NK-92 (cell line): ENCODE results near the gene CETP.
"Not testable (repeated sequence)": the region's sequence is repeated elsewhere in the genome, so short reads cannot be mapped to it uniquely, and the experiment has no call there.

ENCODE experiments used
- DNase-seq: peaks from one replicate; lab custom pipeline; 2025; ENCODE audit not compliant: unreplicated experiment; lab: John Stamatoyannopoulos, UW

Gene CETP

DNA sequence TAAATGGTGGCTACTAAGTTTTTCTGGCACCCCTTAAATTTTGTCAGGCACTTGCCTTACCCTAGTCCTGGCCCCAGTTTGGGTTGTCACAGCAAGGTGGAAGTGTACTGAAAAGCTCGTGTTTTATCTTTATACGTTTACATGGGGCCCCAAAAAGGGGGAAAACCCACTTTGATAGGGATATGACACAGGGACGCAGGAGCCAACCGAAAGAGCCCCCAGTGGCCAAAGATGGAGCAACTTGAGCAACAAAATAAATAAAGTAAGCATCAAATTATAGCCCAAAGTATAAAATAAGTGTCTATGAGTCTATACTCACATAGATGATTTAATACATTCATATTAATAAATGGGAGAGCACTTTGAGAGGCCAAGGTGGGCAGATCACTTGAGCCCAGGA lies 5.0 kb upstream of the CETP start:
- DNase-seq = no peak

DNA sequence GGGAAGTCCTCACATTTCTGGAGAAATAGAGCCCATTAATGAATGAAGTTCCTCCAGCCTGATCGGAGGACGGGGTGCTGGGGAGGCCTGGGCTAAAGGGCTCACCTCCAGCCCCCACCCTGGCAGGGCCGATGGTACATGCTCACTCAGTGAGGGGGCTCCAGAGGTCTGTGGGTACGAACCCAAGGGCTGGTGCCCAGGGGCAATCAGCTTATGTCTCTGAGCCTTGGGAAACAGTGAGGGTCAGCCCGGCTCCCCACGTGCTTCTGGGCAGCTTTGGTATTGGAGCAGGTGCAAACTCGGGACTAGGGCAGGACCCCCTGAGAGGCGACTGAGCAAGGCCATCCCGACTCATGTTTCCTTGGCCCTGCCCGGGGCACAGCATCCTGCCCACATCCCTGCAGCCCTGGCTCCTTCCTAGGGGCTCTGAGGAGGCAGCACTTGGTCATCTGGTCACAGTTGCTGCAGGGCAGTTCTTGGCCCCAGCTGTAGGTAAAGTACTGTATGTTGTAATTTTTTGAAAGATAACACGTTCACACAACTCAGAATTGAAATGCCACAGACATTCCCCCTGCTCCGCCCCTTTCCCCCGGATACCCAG lies 969 bp upstream of the CETP start:
- DNase-seq = no peak

- no peak for DNase-seq
Measured at GRCh38 chr16:56961386-56961785, 364 bp upstream of the CETP start.

DNA sequence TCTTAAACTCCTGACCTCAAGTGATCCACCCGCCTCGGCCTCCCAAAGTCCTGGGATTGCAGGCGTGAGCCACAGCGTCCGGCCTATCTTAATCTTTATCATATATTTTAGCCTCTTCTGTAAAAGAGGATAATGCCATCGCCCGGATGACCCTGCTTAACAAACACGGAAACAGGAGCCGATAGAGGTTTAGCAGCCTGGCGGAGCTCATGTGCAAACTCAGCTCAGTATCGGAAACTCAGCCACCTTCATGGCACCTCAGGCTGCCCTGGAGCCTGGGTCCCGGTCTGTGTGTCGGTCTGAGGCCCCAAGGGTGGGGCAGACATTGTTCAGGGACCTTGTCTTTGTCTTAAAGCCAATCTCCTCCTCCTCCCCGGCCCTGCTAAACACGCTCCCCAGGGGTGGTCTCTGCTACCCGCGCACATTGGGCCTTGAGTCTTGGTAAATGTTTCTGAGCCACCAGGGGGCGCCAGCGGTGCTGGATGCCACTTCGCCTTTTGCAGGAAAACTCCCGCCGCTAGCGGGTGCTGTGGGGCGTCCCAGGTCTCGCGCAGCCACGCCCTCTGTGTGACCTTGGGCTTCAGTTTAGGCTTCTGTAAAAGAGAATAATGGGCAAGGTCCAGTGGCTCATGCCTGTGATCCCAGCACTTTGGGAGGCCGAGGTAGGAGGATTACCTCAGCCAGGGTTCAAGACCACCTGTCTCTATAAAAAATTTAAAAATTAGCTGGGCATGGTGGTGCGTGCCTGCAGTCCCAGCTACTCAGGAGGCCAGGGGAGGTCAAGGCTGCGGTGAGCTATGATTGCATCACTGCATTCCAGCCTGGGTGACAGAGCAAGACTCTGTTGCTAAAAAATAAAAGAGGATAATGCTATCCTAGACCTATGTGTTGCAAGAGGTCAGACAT lies 2.7 kb downstream of the CETP start:
- peak; percentile 64 for DNase-seq

DNA sequence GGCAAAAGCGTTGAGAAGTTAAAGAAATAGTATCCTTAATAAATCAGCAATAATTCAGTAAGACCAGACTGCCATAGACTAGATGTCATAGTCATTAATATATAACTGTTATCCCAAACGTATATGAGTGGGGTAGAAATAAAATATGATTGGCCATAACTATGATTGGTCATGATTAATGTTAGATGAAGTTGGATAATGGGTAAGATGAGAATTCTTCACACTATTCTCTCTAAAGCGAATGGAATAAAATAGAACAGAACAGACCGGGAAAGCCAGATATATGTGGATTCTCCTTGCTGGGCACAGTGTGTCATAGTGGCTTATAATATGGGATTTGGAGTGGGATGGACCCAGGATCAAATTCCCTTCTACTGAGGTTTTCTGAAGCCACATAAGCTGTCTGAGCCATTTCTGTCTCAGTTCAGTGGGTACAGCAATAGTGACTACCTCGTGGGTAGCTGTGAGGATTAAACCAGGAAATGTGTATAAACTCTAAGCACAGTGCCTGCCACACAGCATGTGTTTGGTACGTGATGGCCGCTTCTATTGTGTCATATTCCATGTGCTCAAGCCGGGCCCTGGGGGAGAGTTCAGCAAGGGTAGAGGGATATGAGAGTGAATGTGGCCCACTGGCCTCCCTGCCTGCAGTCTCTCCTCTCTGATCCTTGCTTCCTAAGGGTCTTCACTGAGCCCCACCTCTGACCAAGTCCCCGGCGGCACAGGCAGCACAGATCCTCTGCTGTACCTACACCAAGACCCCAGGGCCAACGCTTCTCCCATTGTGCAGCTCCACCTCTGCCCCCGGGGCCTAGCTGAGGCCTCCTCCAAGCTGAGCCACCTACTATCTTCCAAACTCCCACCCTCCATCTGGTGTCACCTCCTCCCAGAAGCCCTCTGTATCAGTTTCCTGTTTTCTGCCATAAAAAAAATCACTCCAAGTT lies 3.7 kb downstream of the CETP start:
- DNase-seq = no peak

DNA sequence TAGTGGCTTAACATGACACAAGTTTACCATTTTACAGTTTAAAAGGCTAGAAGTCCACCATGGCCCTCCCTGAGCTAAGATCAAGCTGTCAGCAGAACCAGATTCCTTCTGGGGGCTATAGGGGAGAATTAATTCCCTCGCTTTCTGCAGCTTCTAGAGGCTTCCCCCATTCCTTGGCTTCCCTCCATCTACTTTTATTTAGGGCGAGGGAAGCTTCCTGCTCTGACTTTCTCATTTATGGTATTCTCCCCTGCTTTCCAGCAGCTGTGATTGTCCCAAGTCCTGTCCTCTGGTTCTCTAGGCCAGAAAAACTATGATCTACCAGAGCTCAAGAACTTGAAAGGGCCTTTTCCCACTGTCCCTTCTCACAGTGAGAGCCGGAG lies 4.3 kb downstream of the CETP start:
- DNase-seq = no peak

- DNase-seq = no peak
Measured at GRCh38 chr16:56967733-56968132, 6.0 kb downstream of the CETP start.

DNA sequence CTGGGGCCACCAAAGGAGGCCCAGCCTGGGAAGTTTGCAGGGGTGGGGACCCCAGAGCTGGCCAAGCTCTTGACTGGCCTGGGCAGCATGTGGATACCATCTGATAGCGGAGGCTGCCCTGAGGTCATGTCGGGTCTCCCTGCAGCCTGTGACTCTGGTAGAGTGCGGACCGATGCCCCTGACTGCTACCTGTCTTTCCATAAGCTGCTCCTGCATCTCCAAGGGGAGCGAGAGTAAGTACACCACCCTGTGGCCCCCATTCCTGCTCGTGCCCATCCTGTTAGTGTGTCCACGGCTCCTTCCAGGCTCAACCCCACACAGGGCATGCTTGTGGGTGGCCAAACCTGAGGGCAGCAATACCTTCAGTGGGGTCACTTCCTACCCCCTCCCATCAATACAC lies 8.0 kb downstream of the CETP start:
- DNase-seq = no peak

GRCh38 chr16:56970934-56971767 lies 9.4 kb downstream of the CETP start:
- no peak for DNase-seq

DNA sequence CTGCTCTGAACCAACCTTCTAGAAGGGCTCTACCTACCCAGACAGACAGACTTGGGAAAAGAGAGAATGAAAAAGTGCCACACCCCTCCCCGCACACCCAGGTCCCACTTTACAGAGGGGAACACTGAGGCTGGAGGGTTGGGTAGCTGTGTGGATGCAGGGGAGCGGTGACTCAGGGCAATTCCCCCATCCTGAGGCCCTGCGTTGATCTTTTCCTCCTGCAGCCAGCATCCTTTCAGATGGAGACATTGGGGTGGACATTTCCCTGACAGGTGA lies 10.0 kb downstream of the CETP start:
- no peak for DNase-seq

DNA sequence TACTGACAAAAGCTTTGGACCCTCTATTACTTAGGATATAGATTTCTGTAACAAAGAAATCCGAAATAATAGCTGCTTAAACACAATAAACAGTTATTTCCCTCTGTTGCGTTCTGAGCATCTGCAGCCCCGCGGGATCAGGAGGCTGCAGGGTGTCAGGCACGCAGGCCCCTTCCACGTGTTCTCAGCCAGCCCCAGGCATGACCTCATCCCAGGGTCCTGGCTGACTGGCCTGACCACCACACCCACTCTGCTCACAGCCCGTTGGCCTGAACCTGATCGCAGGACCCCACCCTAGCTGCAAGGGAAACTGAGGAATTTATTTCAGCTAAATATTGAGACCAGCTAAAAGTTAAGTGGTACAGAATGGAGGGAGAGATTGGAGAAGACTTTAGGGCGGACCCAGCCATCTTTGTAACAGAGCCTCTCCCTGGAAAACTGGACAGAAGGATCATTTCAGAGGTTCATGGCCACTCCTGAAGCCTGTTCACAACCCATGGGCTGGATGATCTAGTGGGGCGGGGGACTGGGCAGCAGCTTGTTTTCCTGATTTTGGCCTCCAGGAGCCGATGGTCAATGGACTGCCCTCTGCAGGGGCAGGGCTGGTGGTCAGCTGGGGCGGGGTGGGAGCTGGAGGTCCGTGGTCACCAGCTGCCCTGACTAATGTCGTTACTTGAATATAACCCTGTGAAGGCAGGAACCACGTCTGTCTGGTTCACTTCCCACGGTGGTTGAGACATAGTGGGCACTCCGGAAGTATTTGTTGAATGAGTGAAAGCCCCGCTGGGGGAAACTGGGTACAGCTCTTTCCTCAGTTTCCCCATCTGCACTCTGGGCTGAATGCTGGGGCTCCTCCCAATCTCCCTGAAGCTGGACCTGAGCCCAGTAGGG lies 10.9 kb downstream of the CETP start:
- no peak for DNase-seq

GRCh38 chr16:56973294-56973689 lies 11.5 kb downstream of the CETP start:
- DNase-seq = no peak

DNA sequence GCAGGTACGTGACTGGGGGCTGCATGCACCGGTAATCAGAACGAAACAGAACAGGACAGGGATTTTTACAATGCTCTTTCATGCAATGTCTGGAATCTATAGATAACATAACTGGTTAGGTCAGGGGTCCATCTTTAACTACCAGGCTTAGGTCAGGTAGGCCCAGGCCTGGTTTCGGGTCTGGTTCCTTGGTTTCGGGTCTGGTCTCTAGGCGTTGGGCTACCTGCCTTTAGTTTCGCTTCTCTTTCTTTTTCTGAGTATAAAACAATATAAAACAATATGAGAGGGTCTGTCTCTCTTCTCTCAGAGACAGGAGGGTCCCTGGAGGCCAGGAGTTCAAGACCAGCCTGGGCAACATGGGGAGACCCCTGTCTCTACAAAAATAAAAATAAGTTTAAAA lies 12.1 kb downstream of the CETP start:
- DNase-seq = not testable (repeated sequence)

GRCh38 chr16:56974549-56975300 lies 13.0 kb downstream of the CETP start:
- DNase-seq = no peak

DNA sequence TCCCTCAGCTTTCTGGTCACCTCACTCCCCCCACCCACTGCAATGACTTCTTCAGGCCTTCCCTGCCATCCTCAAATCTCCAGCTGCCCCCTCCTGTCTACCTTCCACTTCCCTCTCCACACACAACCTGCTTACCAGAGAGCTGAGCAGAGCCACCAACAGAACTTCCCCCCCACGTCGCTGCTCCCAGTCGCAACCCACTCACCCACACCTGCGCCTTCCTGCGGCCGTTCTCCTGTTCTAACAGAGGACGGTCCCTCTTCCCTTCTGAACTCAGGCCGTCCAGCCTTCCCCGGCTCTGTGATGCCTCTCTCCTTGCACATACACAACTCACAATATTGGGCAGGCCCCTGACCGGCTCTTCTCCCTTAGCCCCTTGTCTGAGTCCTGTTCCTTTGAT lies 14.0 kb downstream of the CETP start:
- DNase-seq = no peak

GRCh38 chr16:56977216-56977615 lies 15.5 kb downstream of the CETP start:
- DNase-seq = no peak

DNA sequence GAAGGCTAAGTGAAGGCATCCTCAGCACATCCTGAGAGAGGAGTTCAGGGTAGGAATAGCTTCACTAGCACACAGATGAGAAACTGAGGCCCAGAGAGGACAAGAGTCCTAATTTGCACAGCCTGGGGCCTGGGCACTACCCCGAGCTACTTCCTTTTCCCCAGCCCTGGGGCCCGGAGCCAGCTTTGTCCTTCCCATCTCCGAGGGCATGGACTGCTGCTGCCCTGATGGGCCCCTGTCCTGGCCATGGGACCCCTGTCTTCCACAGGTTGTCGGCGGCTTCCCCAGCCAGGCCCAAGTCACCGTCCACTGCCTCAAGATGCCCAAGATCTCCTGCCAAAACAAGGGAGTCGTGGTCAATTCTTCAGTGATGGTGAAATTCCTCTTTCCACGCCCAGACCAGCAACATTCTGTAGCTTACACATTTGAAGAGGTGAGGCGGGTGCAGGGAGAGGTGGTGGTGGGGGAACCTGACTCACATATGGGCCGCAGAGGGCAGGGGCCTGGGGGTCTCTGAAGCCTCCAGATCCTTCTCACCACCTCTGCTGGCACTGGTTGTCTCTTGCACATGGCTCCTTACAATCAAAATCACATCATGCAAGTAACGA lies 16.2 kb downstream of the CETP start:
- DNase-seq = no peak

DNA sequence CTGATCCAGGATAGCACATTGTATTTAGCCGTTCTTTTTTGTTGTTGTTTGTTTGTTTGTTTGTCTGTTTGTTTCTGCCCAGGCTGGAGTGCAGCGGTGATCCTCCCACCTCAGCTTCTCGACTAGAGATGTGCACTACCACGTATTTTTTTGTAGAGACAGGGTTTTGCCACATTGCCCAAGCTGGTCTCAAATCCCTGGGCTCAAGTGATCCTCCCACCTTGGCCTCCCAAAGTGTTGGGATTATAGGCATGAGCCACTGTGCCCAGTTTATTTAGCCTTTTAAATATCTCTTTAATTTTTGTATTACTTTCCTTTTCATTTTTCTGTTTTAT lies 18.4 kb downstream of the CETP start:
- no peak for DNase-seq
